K562 (cell line): ENCODE data around the gene ZNF384. TPM values are rescaled to one million over a fixed set of nuclear protein-coding genes. Genes with fewer than 3 reads are reported as not detected.

ENCODE experiments used
- BCLAF1 ChIP-seq, 2 experiments: fragments of 450-650 bp in 1 of 2; IDR thresholded peaks; 2 replicates each; pipeline ENCODE4 v1.6.1; 2011 to 2017; ENCODE audit warnings: low read depth in 2 of 2, antibody characterized with exemption in 1 of 2, borderline replicate concordance in 1 of 2, low read length in 1 of 2, mild to moderate bottlenecking in 1 of 2, mixed read lengths in 1 of 2; ENCODE audit not compliant: control insufficient read depth in 1 of 2
- BCOR ChIP-seq: fragments of 450-650 bp; IDR thresholded peaks from 2 replicates; pipeline ENCODE4 v1.6.1; 2016
- BDP1 ChIP-seq: IDR thresholded peaks from 3 replicates; pipeline ENCODE4 v1.6.1; 2011; ENCODE audit not compliant: insufficient read length, insufficient read depth
- CBFA2T2 ChIP-seq: fragments of 450-650 bp; conservative IDR thresholded peaks from 2 replicates; pipeline ENCODE4 v1.6.1; 2017; ENCODE audit warnings: mild to moderate bottlenecking
- CBFA2T3 ChIP-seq: fragments of 450-650 bp; IDR thresholded peaks from 2 replicates; pipeline ENCODE4 v1.6.1; 2017
- CXXC5 ChIP-seq: fragments of 250-450 bp; sonication (Bioruptor Pico); IDR thresholded peaks from 2 replicates; pipeline ENCODE4 v1.8.0; 2022; ENCODE audit warnings: inconsistent platforms, mild to moderate bottlenecking, moderate library complexity
- DPF2 ChIP-seq: fragments of 450-650 bp; IDR thresholded peaks from 2 replicates; pipeline ENCODE4 v1.6.1; 2016
- FOXA3 ChIP-seq, 2 experiments: fragments of 450-650 bp in 1 of 2; sonication (generic) in 1 of 2; formaldehyde crosslinking; IDR thresholded peaks in 1 of 2; conservative IDR thresholded peaks in 1 of 2; 2 replicates each; pipeline versions ENCODE4 v1.4.0 to v1.8.0; 2020 to 2022; ENCODE audit warnings: mild to moderate bottlenecking in 2 of 2, missing genetic modification reagents in 1 of 2
- FOXK1 ChIP-seq: sonication (generic); formaldehyde crosslinking; IDR thresholded peaks from 2 replicates; pipeline ENCODE4 v1.8.0; 2022; ENCODE audit warnings: missing genetic modification reagents, mild to moderate bottlenecking, borderline replicate concordance
- FOXK2 ChIP-seq, 2 experiments: fragments of 450-650 bp; IDR thresholded peaks in 1 of 2; conservative IDR thresholded peaks in 1 of 2; 2 replicates each; pipeline ENCODE4 v1.6.1; 2016; ENCODE audit warnings: low read depth in 2 of 2, mild to moderate bottlenecking in 1 of 2
- FOXM1 ChIP-seq, 2 experiments: fragments of 450-650 bp in 1 of 2; sonication (generic) in 1 of 2; formaldehyde crosslinking in 1 of 2; IDR thresholded peaks; 2 replicates each; pipeline versions ENCODE4 v1.6.1 to v1.9.0; 2017 to 2022; ENCODE audit warnings: low read depth in 2 of 2, mild to moderate bottlenecking in 2 of 2, missing genetic modification reagents in 1 of 2, moderate library complexity in 1 of 2
- KLF10 ChIP-seq: fragments of 250-450 bp; sonication (Bioruptor Pico); IDR thresholded peaks from 2 replicates; pipeline ENCODE4 v1.6.1; 2021; ENCODE audit warnings: matching md5 sums
- L3MBTL2 ChIP-seq: fragments of 450-650 bp; IDR thresholded peaks from 2 replicates; pipeline ENCODE4 v1.6.1; 2016; ENCODE audit warnings: mild to moderate bottlenecking, moderate library complexity
- LCOR ChIP-seq: sonication (generic); formaldehyde crosslinking; IDR thresholded peaks from 2 replicates; pipeline ENCODE4 v1.8.0; 2022; ENCODE audit warnings: mild to moderate bottlenecking, missing genetic modification reagents
- MBD2 ChIP-seq: sonication (generic); IDR thresholded peaks from 2 replicates; pipeline ENCODE4 v1.6.1; 2016; ENCODE audit warnings: low read depth, borderline replicate concordance
- MTA2 ChIP-seq: fragments of 450-650 bp; IDR thresholded peaks from 2 replicates; pipeline ENCODE4 v1.6.1; 2016; ENCODE audit warnings: low read depth
- MYBL2 ChIP-seq, 2 experiments: fragments of 450-650 bp in 1 of 2; sonication (generic) in 1 of 2; formaldehyde crosslinking in 1 of 2; IDR thresholded peaks; 2 replicates each; pipeline versions ENCODE4 v1.6.1 to v1.8.1; 2017 to 2022; ENCODE audit warnings: borderline replicate concordance in 1 of 2, inconsistent platforms in 1 of 2, low read depth in 1 of 2, mild to moderate bottlenecking in 1 of 2, missing genetic modification reagents in 1 of 2, moderate library complexity in 1 of 2
- RBM14 ChIP-seq: fragments of 200-400 bp; formaldehyde crosslinking; IDR thresholded peaks from 2 replicates; pipeline ENCODE4 v1.6.1; 2018; ENCODE audit warnings: low read depth, mild to moderate bottlenecking, low read length, moderate library complexity, borderline replicate concordance; ENCODE audit not compliant: insufficient read depth
- SRSF1 ChIP-seq: fragments of 200-400 bp; formaldehyde crosslinking; IDR thresholded peaks from 2 replicates; pipeline ENCODE4 v1.6.1; 2017; ENCODE audit warnings: mild to moderate bottlenecking, low read depth, low read length, moderate library complexity
- SUPT5H ChIP-seq: fragments of 450-650 bp; IDR thresholded peaks from 2 replicates; pipeline ENCODE4 v1.6.1; 2016
- TAF9B ChIP-seq: fragments of 450-650 bp; IDR thresholded peaks from 2 replicates; pipeline ENCODE4 v1.6.1; 2018; ENCODE audit warnings: mild to moderate bottlenecking; ENCODE audit not compliant: partially characterized antibody
- TEAD1 ChIP-seq, 2 experiments: fragments of 450-650 bp in 1 of 2; sonication (generic) in 1 of 2; formaldehyde crosslinking; IDR thresholded peaks; 2 replicates each; pipeline versions ENCODE4 v1.4.0 to v1.8.0; 2020 to 2022; ENCODE audit warnings: mild to moderate bottlenecking in 2 of 2, missing genetic modification reagents in 1 of 2
- ZNF282 ChIP-seq: sonication (generic); formaldehyde crosslinking; IDR thresholded peaks from 2 replicates; pipeline ENCODE4 v1.8.1; 2023; ENCODE audit warnings: missing genetic modification reagents
- ZNF324 ChIP-seq: fragments of 250-450 bp; sonication (Bioruptor Pico); IDR thresholded peaks from 2 replicates; pipeline ENCODE4 v1.4.0; 2020; ENCODE audit warnings: mild to moderate bottlenecking
- ZNF75A ChIP-seq: fragments of 450-650 bp; formaldehyde crosslinking; IDR thresholded peaks from 2 replicates; pipeline ENCODE4 v1.4.0; 2020; ENCODE audit warnings: mild to moderate bottlenecking
- polyA plus RNA-seq, 8 experiments: library from polyadenylated mRNA; depleted of rRNA in 4 of 8; stranded (reverse) in 5 of 8; unstranded in 3 of 8; fragments of >200 nt; fragmentation: Nextera tagmentation in 2 of 8; fragmentation: Illumina TruSeq in 1 of 8; extraction: Ambion mirVana in 2 of 8; extraction: Trizol in 1 of 8; gene quantifications; 2 replicates each; pipeline versions ENCODE4 v1.2.1 to v1.2.3, GENCODE V29; 2011 to 2014; ENCODE audit warnings: inconsistent platforms in 1 of 8, missing spikeins in 1 of 8
- total RNA-seq, 7 experiments: library from RNA; depleted of rRNA in 6 of 7; stranded (reverse); fragments of >200 nt in 6 of 7; fragmentation: Illumina TruSeq in 2 of 7; extraction: Trizol in 2 of 7; gene quantifications; 2 replicates each; pipeline versions ENCODE4 v1.2.1 to v1.2.3, GENCODE V29; 2011 to 2021; ENCODE audit warnings: low replicate concordance in 1 of 7
- TF ChIP-seq, protein P1 (sequence below): sonication (generic); formaldehyde crosslinking; IDR thresholded peaks from 2 replicates; pipeline ENCODE4 v1.9.0; 2022; ENCODE audit warnings: mild to moderate bottlenecking, missing genetic modification reagents

The ZNF384 gene
- total and polyA plus RNA-seq, 9 of the 15 experiments (the other 6 are each of a cell fraction or from before 2014, with no cell fraction given) = 0.36 to 64.8 (median 21.3) TPM

DNA sequence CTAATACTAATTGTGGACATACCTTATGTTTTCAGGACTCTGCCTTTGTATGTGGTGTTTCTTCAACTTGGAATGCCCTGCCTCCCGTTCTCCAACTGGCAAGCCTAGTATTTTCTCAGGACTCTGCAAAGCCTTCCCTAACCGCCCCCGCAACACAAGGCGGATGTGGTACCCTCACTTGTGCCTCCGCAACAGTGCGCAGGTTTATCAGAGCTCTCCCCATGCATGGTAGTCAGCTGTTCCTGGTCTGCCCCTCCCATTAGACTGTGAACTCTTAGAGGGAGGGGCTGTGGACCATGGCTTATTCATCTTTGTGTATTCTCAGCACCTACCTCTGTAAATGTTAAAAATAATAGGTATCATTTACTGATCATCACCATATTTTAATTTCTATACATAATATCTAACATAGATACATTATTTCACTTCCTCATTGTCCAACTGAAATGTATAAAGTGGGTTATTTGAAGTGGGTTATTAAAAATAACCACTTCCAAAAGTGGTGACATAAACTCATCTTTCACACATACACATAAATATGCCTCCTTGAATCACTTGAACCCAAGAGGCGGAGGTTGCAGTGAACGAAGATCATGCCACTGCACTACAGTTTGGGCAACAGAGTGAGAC lies 62.4 kb downstream of the ZNF384 start (continued):
- 0 out of 2 replicates have a peak, but pooled peaks have one; percentile 29 for TF ChIP-seq SUPT5H
- TF ChIP-seq SRSF1 = no peak
- TF ChIP-seq CXXC5 (CRISPR knock-in tag) = peak; percentile 69
- TF ChIP-seq LCOR (CRISPR knock-in tag) = no peak
- TF ChIP-seq, protein P1, sequence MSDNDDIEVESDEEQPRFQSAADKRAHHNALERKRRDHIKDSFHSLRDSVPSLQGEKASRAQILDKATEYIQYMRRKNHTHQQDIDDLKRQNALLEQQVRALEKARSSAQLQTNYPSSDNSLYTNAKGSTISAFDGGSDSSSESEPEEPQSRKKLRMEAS (CRISPR knock-in tag) = peak; percentile 42; the same call in 1 of the 2 replicates
- TF ChIP-seq MBD2 = peak; percentile 49; the same call in 1 of the 2 replicates
- peak; percentile 80 for TF ChIP-seq CBFA2T3
- TF ChIP-seq FOXK2 (conservative IDR thresholded peaks at IDR 0.05 in 1 of 2, IDR thresholded peaks at IDR 0.05 in 1 of 2; ENCODE audit: low read depth in 2 of 2) = 0 out of 4 replicates have a peak, but pooled peaks have one; percentile 36 to 50
- TF ChIP-seq BCLAF1 (IDR thresholded peaks at IDR 0.05; ENCODE audit: borderline replicate concordance in 1 of 2, control insufficient read depth in 1 of 2, low read depth in 2 of 2, low read length in 1 of 2) = no peak
- peak; percentile 47; the same call in 1 of the 2 replicates for TF ChIP-seq FOXM1 (IDR thresholded peaks at IDR 0.05; ENCODE audit: low read depth)
- TF ChIP-seq FOXM1 (CRISPR knock-in tag; IDR thresholded peaks at IDR 0.05; ENCODE audit: low read depth) = no peak
- no peak for TF ChIP-seq FOXK1 (CRISPR knock-in tag)
- no peak for TF ChIP-seq BDP1
- no peak for TF ChIP-seq ZNF282
- TF ChIP-seq KLF10 (CRISPR knock-in tag) = no peak
- TF ChIP-seq CBFA2T2 = peak; percentile 46
- no peak for TF ChIP-seq TEAD1 (CRISPR knock-in tag; IDR thresholded peaks at IDR 0.05)
- TF ChIP-seq DPF2 = peak; percentile 78
- peak; percentile 40; the same call in 1 of the 2 replicates for TF ChIP-seq MTA2
- TF ChIP-seq BCOR = no peak
- peak; percentile 50 for TF ChIP-seq TAF9B
- TF ChIP-seq MYBL2 (IDR thresholded peaks at IDR 0.05; ENCODE audit: low read depth) = no peak
- no peak for TF ChIP-seq MYBL2 (CRISPR knock-in tag; IDR thresholded peaks at IDR 0.05; ENCODE audit: borderline replicate concordance)
- no peak for TF ChIP-seq RBM14
- 0 out of 4 replicates have a peak, but pooled peaks of 1 of the 2 experiments have one; percentile 17 for TF ChIP-seq FOXA3 (CRISPR knock-in tag; conservative IDR thresholded peaks at IDR 0.05 in 1 of 2, IDR thresholded peaks at IDR 0.05 in 1 of 2)
- no peak for TF ChIP-seq ZNF324 (CRISPR knock-in tag)
- TF ChIP-seq ZNF75A (CRISPR knock-in tag) = no peak
- peak; percentile 36; the same call in 1 of the 2 replicates for TF ChIP-seq L3MBTL2
